Right renal pelvis (tissue), 4 donors: Measurements from ENCODE around the gene LTA. TPM values are rescaled to one million over a fixed set of nuclear protein-coding genes. Genes with fewer than 3 reads are reported as not detected.
"Not testable (repeated sequence)": the region's sequence is repeated elsewhere in the genome, so short reads cannot be mapped to it uniquely, and the experiment has no call there.

Experiments
- DNase-seq, 4 donors: peaks; one replicate each; pipeline ENCODE4 v3.0.0-alpha.2; 2013; ENCODE audit warnings: low read depth in 4 of 4, low spot score in 3 of 4, missing footprints in 1 of 4
- polyA plus RNA-seq, 4 donors: library from polyadenylated mRNA; unstranded; fragments of 120-200 nt; gene quantifications; one replicate each; pipeline ENCODE4 v1.2.1, GENCODE V29; 2013; ENCODE audit not compliant: insufficient read length in 4 of 4

Gene LTA
- polyA plus RNA-seq, 4 donors: 0.22 to 0.45 (median 0.34) TPM

DNA sequence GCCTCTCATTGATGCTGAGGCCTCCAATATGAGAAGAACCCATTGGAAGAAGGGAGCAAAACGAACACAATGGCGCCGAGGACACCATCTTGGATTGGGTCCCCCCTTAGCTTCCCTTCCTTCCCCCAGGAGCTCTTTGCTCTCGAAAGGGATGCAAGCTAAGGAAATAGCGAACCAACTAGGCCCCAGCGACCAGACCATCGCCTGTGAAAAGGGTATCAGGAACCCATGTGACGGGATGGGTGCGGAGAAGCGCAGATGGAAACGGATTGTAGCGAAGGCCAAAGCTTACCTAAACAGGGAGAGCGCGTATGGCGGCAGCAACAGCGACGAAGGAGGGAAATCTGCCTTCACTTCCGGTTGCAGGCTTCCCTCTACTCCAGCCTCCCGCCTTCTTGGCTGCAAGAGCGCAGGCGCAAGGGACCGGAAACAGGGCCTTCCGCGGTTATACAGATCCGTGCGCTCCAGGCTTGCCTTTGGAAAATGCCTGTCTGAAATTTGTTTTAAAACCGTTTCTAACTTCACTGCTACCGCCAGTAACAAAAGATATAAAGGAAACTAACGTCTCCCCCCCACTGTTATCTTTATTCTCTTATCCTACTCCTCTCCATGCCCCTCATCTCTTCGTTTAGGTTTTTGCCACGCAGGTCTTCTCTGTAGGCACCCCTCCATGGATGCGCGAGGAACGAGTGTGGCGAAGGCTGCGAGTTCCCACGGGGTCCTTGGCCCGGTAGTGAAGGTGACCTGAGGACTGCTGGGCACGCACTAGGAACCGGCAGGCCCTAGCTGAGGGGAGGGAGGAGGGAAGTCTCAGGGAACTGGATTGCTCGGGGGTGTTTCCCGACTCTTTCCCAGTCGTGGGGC, 30.2 kb upstream of the LTA start, which contains the start of gene DDX39B:
TSS of gene DDX39B (minus strand) at position 346 of the 864 bp plus-strand sequence. CDS start 1,471 bp downstream, outside the sequence.
- peak; percentile 95 to 97 (median 96) for DNase-seq

DNA sequence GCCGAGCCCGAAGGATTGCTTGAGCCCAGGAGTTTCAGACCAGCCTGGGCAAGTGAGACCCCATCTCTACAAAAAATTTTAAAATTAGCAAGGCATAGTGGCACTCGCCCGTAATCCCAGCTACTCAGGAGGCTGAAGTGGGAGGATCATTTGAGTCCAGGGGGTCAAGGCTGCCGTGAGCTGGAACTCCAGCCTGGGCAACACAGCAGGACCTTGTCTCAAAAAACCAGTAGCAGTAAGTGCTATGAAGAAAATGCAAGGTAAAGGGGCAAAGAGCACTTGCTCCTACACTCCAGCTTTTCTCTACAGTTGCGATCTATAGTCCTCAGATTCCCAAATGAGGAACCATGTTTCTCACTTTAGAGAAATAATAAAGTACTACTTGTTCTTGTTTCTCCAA, 28.4 kb upstream of the LTA start:
- DNase-seq: no peak

DNA sequence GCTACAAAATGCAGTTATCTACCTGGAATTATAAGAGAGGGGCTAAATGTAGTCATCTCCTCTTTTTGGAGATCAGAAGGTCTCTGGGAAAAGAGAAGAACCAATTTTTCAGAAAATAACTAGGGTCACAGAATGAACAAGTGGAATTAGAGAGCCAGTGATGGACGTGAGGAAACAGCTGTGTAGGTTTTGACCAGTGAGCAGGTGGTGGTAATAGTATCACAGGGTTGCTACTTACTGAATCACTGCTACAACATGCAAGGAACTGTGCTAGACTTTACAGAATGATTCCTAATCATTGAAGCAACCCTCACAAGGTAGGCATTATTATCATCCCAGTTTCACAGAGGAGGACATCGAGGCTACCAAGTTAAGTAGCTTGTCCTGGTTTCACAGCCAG, 27.4 kb upstream of the LTA start:
- no peak for DNase-seq

GRCh38 chr6:31545291-31545690, 26.8 kb upstream of the LTA start:
- DNase-seq: no peak

- peak; percentile 75 to 84 (median 79) for DNase-seq
These were observed 25.6 kb upstream of the LTA start, which contains the start of gene ATP6V1G2 for GRCh38 chr6:31546339-31546957. TSS of gene ATP6V1G2 (minus strand) at chr6:31546608. CDS start at chr6:31546559, 49 bp downstream.

- DNase-seq: peak; percentile 92 to 95 (median 94)
These were observed 24.9 kb upstream of the LTA start, which contains the start of gene NFKBIL1 for GRCh38 chr6:31546958-31547726. TSS of gene NFKBIL1 (plus strand) at chr6:31547608. CDS start at chr6:31547695, 87 bp downstream.

- DNase-seq: no peak
These were observed 24.2 kb upstream of the LTA start for GRCh38 chr6:31547727-31548543.

DNA sequence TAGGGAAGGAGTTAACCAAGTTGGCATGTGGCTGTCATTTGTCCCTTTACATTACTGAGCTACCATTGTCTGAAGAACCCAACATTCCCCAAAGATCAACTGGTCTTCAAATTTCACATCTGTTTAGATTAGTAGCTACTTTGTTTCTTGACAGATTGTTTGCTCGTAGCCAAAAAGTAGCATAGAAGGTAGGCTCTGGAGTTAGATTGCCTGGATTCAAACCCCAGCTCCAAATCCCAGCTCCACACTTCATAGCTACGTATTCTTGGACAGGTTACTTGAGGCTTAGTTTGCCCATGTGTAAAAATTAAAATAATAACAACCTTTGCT, 23.6 kb upstream of the LTA start:
- no peak for DNase-seq

- DNase-seq: not testable (repeated sequence)
These were observed 20.7 kb upstream of the LTA start for GRCh38 chr6:31551371-31551770.

DNA sequence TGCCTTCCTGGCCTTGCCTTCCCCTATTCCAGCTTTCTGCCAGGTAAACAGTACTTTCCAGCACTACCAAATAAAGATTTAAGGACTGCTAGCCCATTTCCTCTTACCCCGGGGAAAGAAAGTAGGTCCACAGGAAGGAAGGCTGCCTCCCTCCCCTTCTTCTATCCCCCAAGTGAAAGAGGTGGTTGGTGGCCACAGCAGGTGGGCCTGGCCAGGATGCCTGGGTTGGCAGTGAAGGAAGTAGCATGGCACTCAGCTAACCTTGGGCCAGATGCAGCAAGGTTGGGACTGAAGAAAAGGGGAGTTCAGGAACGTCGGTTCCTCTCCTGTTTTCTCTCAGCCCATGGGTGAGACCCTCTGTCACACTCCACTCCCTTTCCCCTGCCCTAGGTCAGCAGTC, 15.8 kb upstream of the LTA start:
- DNase-seq: no peak

GRCh38 chr6:31557443-31558317, 14.4 kb upstream of the LTA start:
- DNase-seq: no peak

- DNase-seq: no peak
These were observed 13.8 kb upstream of the LTA start for GRCh38 chr6:31558318-31558625.

DNA sequence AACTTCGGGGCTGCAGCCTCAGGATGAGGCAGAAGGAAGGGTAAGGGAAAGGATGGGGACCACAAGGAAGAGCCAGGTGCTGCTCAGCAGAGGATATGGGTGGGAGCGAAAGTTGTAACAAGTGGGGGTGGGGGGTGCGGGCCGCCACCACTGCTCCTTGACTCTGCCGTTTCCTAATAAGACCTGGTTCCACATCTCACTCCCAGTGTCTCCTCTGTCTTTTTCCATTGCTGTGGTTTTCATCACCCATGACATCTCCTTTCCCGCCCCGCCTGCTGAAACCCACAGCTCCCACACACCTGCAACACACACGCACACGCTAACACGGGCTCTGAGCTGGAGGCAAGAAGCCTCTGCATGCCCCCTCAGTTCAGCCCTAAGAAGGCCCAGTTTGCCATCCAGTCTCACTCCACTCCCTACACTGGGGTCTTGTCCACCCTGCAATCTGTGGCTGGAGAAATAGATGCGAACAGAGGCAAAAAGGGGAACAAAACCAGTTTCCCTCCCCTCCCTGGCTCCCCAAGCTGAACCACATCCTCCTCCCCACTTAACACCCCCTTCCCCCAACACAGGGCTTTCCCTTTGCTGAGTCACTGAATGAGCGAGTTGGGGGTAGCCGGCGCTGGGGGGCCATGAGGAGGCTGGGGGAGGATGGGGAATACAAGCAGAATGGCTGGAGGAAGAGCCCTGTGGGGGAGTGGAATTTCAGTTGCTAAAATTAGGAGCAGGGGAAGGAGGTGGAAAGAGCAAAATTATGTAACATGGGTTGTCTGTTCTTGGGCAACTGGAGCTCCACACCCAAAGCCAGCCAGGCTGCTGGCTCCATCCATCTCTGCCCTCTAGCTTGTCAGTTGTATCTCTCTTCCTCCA, 13.2 kb upstream of the LTA start:
- DNase-seq: no peak

GRCh38 chr6:31559606-31559957, 12.5 kb upstream of the LTA start:
- no peak for DNase-seq

GRCh38 chr6:31559958-31560696, 12.0 kb upstream of the LTA start:
- no peak for DNase-seq

DNA sequence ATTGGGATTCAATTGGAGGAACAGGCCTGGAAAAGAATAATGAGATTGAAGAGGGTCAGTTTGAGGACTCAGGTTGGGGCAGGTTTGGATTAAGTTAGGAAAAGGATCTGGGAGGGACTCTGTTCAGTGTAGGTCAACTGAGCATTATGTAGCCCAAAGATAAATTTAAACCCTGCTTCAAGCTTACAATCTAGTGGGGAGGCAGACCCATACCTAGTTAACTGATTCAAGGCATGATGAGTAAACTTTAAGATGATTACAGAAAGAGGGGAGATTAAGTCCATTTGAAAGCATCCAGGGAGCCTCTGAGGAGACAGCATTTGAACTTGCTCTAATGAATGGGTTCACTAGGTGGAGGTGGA, 11.4 kb upstream of the LTA start:
- DNase-seq: no peak

DNA sequence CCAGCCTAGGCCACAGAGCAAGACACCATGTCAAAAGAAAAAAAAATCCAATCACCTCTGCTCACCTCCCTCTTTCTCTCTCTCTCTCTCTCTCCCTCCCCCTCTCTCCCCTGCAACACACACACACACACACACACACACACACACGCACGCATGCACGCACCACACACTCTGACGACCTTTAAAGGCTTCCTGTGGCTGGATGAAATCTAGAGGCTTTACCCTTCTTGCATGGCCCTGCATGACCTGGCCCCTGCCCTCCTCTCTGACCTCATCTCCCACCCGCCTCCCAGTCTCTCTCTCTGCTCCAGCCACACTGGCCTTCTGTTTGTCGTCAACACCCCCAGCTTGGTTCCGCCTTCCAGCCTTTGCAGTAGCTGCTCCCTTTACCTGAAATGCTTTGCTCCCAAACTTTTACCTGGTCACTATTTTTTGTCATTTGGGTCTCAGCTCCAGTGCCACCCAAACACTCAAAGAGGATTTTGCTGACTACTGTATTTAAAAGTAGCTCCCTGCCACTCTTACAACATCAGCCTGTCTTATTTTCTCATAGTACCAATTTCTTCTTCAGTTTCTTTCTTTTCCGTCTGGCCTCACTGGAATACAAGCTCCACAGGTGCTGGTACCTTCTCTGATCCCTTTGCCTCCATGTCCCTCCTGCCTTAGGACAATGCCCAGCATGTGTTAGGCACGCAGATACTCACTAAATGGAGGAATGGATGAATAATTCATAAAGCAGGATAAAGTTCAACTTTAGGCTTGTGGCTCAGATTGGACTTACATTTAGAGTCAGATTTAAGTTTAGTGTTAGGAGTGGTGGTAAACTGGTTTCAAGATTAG, 4.3 kb upstream of the LTA start:
- DNase-seq: no peak
